ENCODE results near the gene GHITM.

GHITM gene

DNA sequence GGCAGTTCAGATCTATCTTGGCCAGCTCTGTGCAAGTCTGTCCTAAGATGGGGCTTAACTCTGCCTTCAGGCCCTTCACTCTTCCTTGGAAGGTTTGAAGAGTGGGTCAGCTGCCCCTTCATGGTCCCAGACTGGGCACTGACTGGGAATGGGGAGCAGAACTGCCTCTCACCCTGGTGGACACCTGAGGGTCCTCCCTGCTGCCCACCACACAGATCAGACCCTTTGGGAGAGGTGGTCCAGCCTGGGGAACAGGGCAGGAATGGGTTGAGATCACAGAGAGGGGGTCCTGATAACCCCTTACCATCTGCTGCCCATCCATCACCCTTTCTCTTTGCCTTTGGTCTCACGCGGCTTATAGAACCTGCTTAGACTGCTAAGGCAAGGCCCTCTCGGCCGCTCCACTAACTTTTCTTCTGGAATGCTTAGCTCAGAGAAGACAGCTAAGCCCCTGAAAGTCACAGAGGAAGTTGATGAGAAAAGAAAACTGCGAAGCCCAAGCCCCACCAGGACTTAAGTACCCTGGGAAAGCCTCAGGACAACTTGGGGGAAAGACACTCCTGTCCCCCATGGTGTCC, 54.6 kb downstream of the GHITM start:
- no peak for DNase-seq (ENCODE audit: low spot score)
- TF ChIP-seq, protein P1, sequence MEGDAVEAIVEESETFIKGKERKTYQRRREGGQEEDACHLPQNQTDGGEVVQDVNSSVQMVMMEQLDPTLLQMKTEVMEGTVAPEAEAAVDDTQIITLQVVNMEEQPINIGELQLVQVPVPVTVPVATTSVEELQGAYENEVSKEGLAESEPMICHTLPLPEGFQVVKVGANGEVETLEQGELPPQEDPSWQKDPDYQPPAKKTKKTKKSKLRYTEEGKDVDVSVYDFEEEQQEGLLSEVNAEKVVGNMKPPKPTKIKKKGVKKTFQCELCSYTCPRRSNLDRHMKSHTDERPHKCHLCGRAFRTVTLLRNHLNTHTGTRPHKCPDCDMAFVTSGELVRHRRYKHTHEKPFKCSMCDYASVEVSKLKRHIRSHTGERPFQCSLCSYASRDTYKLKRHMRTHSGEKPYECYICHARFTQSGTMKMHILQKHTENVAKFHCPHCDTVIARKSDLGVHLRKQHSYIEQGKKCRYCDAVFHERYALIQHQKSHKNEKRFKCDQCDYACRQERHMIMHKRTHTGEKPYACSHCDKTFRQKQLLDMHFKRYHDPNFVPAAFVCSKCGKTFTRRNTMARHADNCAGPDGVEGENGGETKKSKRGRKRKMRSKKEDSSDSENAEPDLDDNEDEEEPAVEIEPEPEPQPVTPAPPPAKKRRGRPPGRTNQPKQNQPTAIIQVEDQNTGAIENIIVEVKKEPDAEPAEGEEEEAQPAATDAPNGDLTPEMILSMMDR (IDR thresholded peaks at IDR 0.05; ENCODE audit: extremely low read depth, insufficient read depth, missing control alignments) = no peak
- in situ Hi-C loops (cut with MboI; ENCODE audit: low pct_unique_long_range_greater_than_20kb, low sequenced_read_pairs, unreplicated experiment) = no loop called here

DNA sequence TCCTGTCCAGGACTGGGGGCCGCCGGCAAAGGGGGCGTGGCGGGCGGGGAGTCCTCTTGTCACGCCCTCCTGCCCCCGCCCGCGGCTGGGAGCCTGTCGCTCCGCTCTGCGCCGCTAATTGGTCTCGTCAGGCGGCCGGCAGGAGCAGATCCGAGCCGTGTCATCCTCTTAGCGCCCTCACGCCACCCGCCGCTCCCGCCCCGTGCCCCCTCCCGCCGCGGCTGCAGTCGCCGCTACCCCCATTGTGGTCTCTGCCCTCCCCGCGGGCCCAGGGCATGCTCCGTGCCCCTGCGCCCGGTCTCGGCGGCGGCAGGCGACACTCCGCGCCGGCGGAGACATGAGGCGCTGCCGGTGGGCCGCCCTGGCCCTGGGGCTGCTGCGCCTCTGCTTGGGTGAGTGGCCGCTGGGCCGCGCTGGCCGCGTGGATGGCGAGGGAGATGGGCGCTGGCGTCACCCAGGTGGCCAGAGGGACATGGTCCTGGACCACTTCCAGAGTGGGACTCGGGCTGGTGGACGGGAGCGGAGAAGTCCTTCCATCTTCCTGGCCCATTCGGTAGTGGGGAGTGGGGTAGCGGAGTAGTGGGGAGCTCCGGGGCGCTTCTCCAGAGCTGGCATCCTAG, 55.2 kb downstream of the GHITM start, which contains the start of gene CDHR1:
TSS of gene CDHR1 (plus strand) at position 114 of the 620 bp plus-strand sequence. CDS start at position 338, 224 bp downstream.
- in situ Hi-C loops (cut with MboI; ENCODE audit: low pct_unique_long_range_greater_than_20kb, low sequenced_read_pairs, unreplicated experiment) = no loop called here
- TF ChIP-seq, protein P1 (IDR thresholded peaks at IDR 0.05; ENCODE audit: extremely low read depth, insufficient read depth, missing control alignments) = no peak
- DNase-seq (ENCODE audit: low spot score) = peak; percentile 81

DNA sequence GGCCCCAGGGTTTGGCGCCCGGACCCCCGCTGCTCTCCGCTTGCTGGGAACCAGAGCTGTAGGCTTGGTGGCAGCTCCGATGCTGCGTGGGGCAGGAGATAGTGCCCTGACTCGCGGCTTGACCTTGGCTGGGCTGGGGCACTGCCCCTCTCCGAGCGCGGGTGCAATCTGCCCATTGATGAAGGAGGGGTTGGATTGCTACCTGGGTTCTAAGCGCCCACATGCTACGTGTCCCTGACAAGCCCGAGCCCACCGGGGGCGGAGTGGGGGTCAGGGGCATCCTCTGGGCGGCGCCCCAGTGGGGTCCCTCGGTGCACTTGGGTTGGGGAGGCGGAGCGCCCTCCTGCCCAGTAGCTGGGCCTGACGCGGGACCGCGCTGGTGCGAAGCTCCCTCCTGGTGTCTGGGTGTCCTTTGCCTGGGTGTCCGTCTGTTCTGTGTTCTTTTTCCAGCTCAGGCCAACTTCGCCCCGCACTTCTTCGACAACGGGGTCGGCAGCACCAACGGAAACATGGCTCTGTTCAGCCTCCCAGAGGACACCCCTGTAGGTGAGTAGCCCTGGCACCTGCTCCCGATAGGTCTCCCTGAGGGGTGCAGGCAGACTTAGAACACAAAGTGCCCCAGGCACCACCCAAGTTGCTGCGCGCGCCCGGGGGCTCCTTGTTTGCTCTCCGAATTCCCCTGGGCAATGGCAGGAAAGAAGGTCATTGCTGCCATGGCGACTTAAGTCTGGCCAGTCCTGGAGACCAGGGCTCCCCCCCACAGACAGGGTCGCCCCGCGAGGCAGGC, 55.9 kb downstream of the GHITM start:
- no peak for DNase-seq (ENCODE audit: low spot score)
- TF ChIP-seq, protein P1 (IDR thresholded peaks at IDR 0.05; ENCODE audit: extremely low read depth, insufficient read depth, missing control alignments) = no peak
- in situ Hi-C loops (cut with MboI; ENCODE audit: low pct_unique_long_range_greater_than_20kb, low sequenced_read_pairs, unreplicated experiment) = no loop called here

DNA sequence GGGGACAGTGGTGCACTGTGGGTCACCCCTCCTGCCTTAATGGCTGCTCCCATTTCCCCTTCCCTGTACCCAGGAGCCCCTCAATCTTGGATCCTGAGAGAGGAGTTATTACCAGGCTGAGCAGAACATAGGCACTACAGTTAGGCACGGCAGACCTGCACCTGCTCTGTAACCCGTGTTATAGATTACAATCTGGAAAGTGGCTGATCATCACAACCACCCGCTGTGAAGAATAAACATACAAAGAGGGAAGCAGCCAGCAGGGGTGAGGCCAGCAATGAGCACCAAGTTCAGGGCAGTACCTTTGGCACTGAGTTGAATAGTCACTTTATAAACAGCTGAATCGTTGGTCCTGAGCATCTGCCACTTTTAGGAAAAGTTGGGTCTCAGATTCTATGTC, 56.8 kb downstream of the GHITM start:
- in situ Hi-C loops (cut with MboI; ENCODE audit: low pct_unique_long_range_greater_than_20kb, low sequenced_read_pairs, unreplicated experiment) = no loop called here
- TF ChIP-seq, protein P1 (IDR thresholded peaks at IDR 0.05; ENCODE audit: extremely low read depth, insufficient read depth, missing control alignments) = no peak
- DNase-seq (ENCODE audit: low spot score) = no peak

DNA sequence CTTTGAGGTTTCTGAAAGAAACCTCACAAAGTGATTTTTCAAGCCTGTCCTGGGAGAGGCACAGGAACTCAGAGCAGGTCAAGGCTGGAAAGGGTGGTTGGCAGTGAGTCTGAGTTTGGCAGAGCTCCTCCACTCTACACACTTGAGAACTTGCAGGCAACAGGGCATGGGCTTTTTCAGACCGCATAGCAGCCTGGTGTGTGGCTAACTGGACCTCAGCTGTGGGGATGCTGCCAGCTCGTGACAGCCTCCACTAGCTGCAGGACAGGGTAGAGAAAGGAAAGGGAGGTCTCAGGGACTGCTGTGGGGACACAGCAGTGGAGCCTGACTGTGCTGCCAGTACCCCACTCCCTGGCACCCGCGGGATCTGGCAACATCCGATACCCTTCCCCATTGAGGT, 57.6 kb downstream of the GHITM start:
- in situ Hi-C loops (cut with MboI; ENCODE audit: low pct_unique_long_range_greater_than_20kb, low sequenced_read_pairs, unreplicated experiment) = no loop called here
- TF ChIP-seq, protein P1 (IDR thresholded peaks at IDR 0.05; ENCODE audit: extremely low read depth, insufficient read depth, missing control alignments) = no peak
- no peak for DNase-seq (ENCODE audit: low spot score)

DNA sequence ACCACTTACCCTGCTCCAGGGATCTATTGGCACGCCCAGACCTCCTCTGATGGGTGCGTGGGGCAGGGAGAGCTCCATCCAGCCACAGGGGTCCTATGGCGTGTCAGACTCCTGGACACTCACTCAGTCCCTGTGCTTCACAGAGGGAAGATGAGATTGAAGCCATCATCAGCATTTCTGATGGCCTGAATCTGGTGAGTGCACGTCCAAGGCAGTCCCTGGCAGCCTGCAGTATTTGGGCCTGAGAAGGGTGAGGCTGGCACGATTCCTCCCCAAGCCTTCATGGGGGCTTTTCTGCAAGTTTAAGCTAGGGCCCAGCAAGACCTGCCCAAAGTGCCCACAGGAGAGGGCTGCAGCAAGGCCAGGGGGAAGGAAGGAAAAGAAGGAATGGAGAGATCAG, 58.3 kb downstream of the GHITM start:
- in situ Hi-C loops (cut with MboI; ENCODE audit: low pct_unique_long_range_greater_than_20kb, low sequenced_read_pairs, unreplicated experiment) = no loop called here
- TF ChIP-seq, protein P1 (IDR thresholded peaks at IDR 0.05; ENCODE audit: extremely low read depth, insufficient read depth, missing control alignments) = no peak
- DNase-seq (ENCODE audit: low spot score) = no peak

All from GM13977 (cell line).